Fibroblast of lung (primary cell): ENCODE data around the gene LGALS3. TPM values are rescaled to one million over a fixed set of nuclear protein-coding genes. Genes with fewer than 3 reads are reported as not detected.

Experiments
- DNase-seq, 2 donors: peaks; one replicate each; pipeline versions ENCODE4 v3.0.0 to v3.0.0-alpha.2; 2010; ENCODE audit warnings: low read depth in 2 of 2
- H2AFZ ChIP-seq: 2 replicates; pipeline ENCODE4 v1.5.1; 2012; ENCODE audit warnings: low read length, control low read depth, inconsistent platforms
- H3K27ac ChIP-seq: 2 replicates; pipeline ENCODE4 v1.5.1; 2011; ENCODE audit warnings: low read length, control low read depth; ENCODE audit not compliant: insufficient read depth
- H3K27me3 ChIP-seq: 2 replicates; pipeline ENCODE4 v1.5.1; 2011; ENCODE audit warnings: mild to moderate bottlenecking, low read length; ENCODE audit not compliant: control insufficient read depth, insufficient read depth
- H3K36me3 ChIP-seq: 2 replicates; pipeline ENCODE4 v1.5.1; 2011; ENCODE audit warnings: low read length; ENCODE audit not compliant: control insufficient read depth, insufficient read depth
- H3K4me1 ChIP-seq: 2 replicates; pipeline ENCODE4 v1.5.1; 2011; ENCODE audit warnings: low read length; ENCODE audit not compliant: control insufficient read depth, insufficient read depth; ENCODE audit errors: extremely low read depth
- H3K4me2 ChIP-seq: 2 replicates; pipeline ENCODE4 v1.5.1; 2011; ENCODE audit warnings: low read length, control low read depth; ENCODE audit not compliant: insufficient read depth; ENCODE audit errors: extremely low read depth
- H3K4me3 ChIP-seq, 4 experiments: fragments of 200-600 bp in 1 of 4; sonication (generic) in 1 of 4; replicated peaks in 1 of 4; 2 replicates each; pipeline ENCODE4 v1.5.1; 2011 to 2016; ENCODE audit warnings: low read length in 4 of 4, low read depth in 3 of 4, mild to moderate bottlenecking in 3 of 4, control low read depth in 2 of 4, inconsistent platforms in 1 of 4, mixed read lengths in 1 of 4; ENCODE audit not compliant: insufficient read depth in 1 of 4; ENCODE audit errors: control extremely low read depth in 1 of 4
- H3K79me2 ChIP-seq: 2 replicates; pipeline ENCODE4 v1.5.1; 2012; ENCODE audit warnings: mild to moderate bottlenecking, low read length, inconsistent platforms; ENCODE audit not compliant: control insufficient read depth, insufficient read depth
- H3K9ac ChIP-seq: 2 replicates; pipeline ENCODE4 v1.5.1; 2011; ENCODE audit warnings: mild to moderate bottlenecking, low read length, control low read depth; ENCODE audit not compliant: insufficient read depth
- H3K9me3 ChIP-seq: 2 replicates; pipeline ENCODE4 v1.5.1; 2012; ENCODE audit warnings: low read depth, low read length; ENCODE audit not compliant: control insufficient read depth, insufficient read depth
- H4K20me1 ChIP-seq: 2 replicates; pipeline ENCODE4 v1.5.1; 2011; ENCODE audit warnings: low read length; ENCODE audit not compliant: control insufficient read depth, insufficient read depth; ENCODE audit errors: extremely low read depth
- CTCF ChIP-seq, 2 donors: IDR thresholded peaks in 1 of 2; conservative IDR thresholded peaks in 1 of 2; 1 replicate in 1 of 2; 2 replicates in 1 of 2; pipeline ENCODE4 v1.5.1; 2011 to 2012; ENCODE audit warnings: low read length in 2 of 2, control low read depth in 1 of 2, inconsistent platforms in 1 of 2, low read depth in 1 of 2, mild to moderate bottlenecking in 1 of 2
- EZH2 ChIP-seq: IDR thresholded peaks from 2 replicates; pipeline ENCODE4 v1.5.1; 2012; ENCODE audit warnings: low read length, control low read depth, mild to moderate bottlenecking; ENCODE audit errors: missing control alignments
- polyA plus RNA-seq, 2 donors: library from polyadenylated mRNA; depleted of rRNA in 1 of 2; stranded (reverse) in 1 of 2; unstranded in 1 of 2; fragments of >200 nt; gene quantifications; 2 replicates each; pipeline ENCODE4 v1.2.1, GENCODE V29; 2011 to 2012; ENCODE audit warnings: missing spikeins in 1 of 2
- total RNA-seq: library from RNA; depleted of rRNA; stranded (reverse); fragments of >200 nt; gene quantifications from 2 replicates; pipeline ENCODE4 v1.2.1, GENCODE V29; 2014

The LGALS3 gene
- total and polyA plus RNA-seq, 2 donors (not counting 1 experiment from before 2014, with no cell fraction given) = 333 to 434 TPM

- Histone ChIP-seq H3K27me3 (no peaks in the 10 kb centered on the region), H3K9ac (no peak overlapping the region), H3K4me1 (peaks cover 3% of the 10 kb centered on the region), H3K9me3 (no peaks in the 10 kb centered on the region), H3K27ac (peak overlapping the region; percentile 22), H3K4me2 (peak overlapping the region; percentile 73), H3K36me3 (no peaks in the 10 kb centered on the region), H4K20me1 (no peaks in the 10 kb centered on the region), H3K79me2 (peaks cover 33% of the 10 kb centered on the region), H2AFZ (peak overlapping the region; percentile 5), H3K4me3 (peak overlapping the region; percentile 73 to 93 (median 83))
- peak in 1 of 2 donors; percentile 22 for DNase-seq
- no peak for TF ChIP-seq EZH2
- TF ChIP-seq CTCF (conservative IDR thresholded peaks at IDR 0.05 in 1 of 2, IDR thresholded peaks at IDR 0.05 in 1 of 2; ENCODE audit: low read depth in 1 of 2, low read length in 2 of 2) = no peak
Measured at GRCh38 chr14:55192054-55192621, 63.1 kb downstream of the LGALS3 start.

GRCh38 chr14:55194656-55195355 lies 65.8 kb downstream of the LGALS3 start:
- H3K4me2 ChIP-seq = no peak overlapping the region
- no peaks in the 10 kb centered on the region for H3K36me3 ChIP-seq
- H3K9me3 ChIP-seq = no peaks in the 10 kb centered on the region
- H3K4me1 ChIP-seq = no peaks in the 10 kb centered on the region
- no peak overlapping the region for H2AFZ ChIP-seq
- H3K9ac ChIP-seq = no peak overlapping the region
- peaks cover 15% of the 10 kb centered on the region for H3K79me2 ChIP-seq
- no peak for DNase-seq
- TF ChIP-seq EZH2 = no peak
- no peaks in the 10 kb centered on the region for H3K27me3 ChIP-seq
- H3K27ac ChIP-seq = no peak overlapping the region
- no peaks in the 10 kb centered on the region for H4K20me1 ChIP-seq
- no peak overlapping the region for H3K4me3 ChIP-seq

Other genes starting within 250 kb of the LGALS3 start
- gene GCH1, start 226.4 kb upstream of the LGALS3 start, total RNA-seq = 1.5 and 6.4 TPM in 2 replicates
- gene GCH1, start 226.4 kb upstream of the LGALS3 start, polyA plus RNA-seq = 1.3 and 3.0 TPM in 2 replicates
- gene WDHD1, start 102.2 kb upstream of the LGALS3 start, total RNA-seq = 8.6 and 9.8 TPM in 2 replicates
- gene WDHD1, start 102.2 kb upstream of the LGALS3 start, polyA plus RNA-seq = 7.3 and 13.0 TPM in 2 replicates
- gene SOCS4, start 102.0 kb upstream of the LGALS3 start, total RNA-seq = 16.2 and 19.2 TPM in 2 replicates
- 11.5 TPM in 2 replicates for gene SOCS4, start 102.0 kb upstream of the LGALS3 start, polyA plus RNA-seq
- 14.1 and 16.5 TPM in 2 replicates for gene MAPK1IP1L, start 77.6 kb upstream of the LGALS3 start, total RNA-seq
- 82.3 and 103 TPM in 2 replicates for gene MAPK1IP1L, start 77.6 kb upstream of the LGALS3 start, polyA plus RNA-seq
- 0.77 and 8.1 TPM in 2 replicates for gene DLGAP5, start 62.3 kb downstream of the LGALS3 start, total RNA-seq
- 10.5 and 31.2 TPM in 2 replicates for gene DLGAP5, start 62.3 kb downstream of the LGALS3 start, polyA plus RNA-seq
- gene FBXO34, start 142.2 kb downstream of the LGALS3 start, total RNA-seq = 23.4 and 29.1 TPM in 2 replicates
- gene FBXO34, start 142.2 kb downstream of the LGALS3 start, polyA plus RNA-seq = 17.3 and 20.8 TPM in 2 replicates